ENCODE data around the gene SOCS1. TPM values are rescaled to one million over a fixed set of nuclear protein-coding genes. Genes with fewer than 3 reads are reported as not detected.

SOCS1 gene
- total RNA-seq, 4 donors from 2014 or later = 1.1 to 5.5 (median 3.1) TPM

GRCh38 chr16:11272921-11273720 is 17.1 kb upstream of the SOCS1 start, which contains the start of gene PRM3:
PRM3 (minus strand) TSS chr16:11273629; CDS start chr16:11273595, 34 bp downstream.
- in situ Hi-C loops (cut with MboI; ENCODE audit: low sequenced_read_pairs in 4 of 4) (no loop called here), intact Hi-C loops (cut with DNase I; ENCODE audit: low total_unique reads) (no loop called here)
- no peaks in the 10 kb centered on the region for H3K36me3 ChIP-seq
- H3K4me1 ChIP-seq = no peaks in the 10 kb centered on the region
- H3K4me3 ChIP-seq = no peak within 1 kb of the TSS
- H3K9me3 ChIP-seq = no peaks in the 10 kb centered on the region
- no peak for ATAC-seq
- H3K27ac ChIP-seq = no peak within 1 kb of the TSS
- TF ChIP-seq POLR2A (IDR thresholded peaks at IDR 0.05) (no peak), CTCF (IDR thresholded peaks at IDR 0.05 in 4 of 5, conservative IDR thresholded peaks at IDR 0.05 in 1 of 5) (no peak)
- no peak for DNase-seq
- no peaks in the 10 kb centered on the region for H3K27me3 ChIP-seq

DNA sequence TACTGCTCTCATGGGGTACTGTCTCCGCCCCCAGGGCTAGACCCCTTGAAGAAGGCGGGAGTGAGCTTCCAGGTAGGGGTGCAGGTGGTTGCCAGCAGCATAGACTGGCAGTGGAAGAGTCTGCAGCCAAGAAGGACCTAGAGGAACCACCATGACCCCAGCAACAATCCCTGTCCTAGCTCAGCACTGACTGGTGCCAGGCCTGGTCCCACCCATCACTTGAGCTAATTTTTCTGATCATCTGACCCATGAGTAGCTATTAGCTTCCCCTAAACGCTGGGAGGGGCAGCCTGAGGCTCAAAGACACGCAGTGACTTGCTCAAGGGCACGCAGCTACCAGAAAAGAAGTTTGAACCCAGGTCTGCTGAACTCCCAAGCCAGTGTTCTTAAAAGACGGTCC is 16.5 kb upstream of the SOCS1 start:
- ATAC-seq (no peak), DNase-seq (no peak)
- no peak overlapping the region for H3K4me3 ChIP-seq
- no peaks in the 10 kb centered on the region for H3K36me3 ChIP-seq
- no peaks in the 10 kb centered on the region for H3K27me3 ChIP-seq
- no peaks in the 10 kb centered on the region for H3K4me1 ChIP-seq
- TF ChIP-seq POLR2A (IDR thresholded peaks at IDR 0.05) (no peak), CTCF (IDR thresholded peaks at IDR 0.05 in 4 of 5, conservative IDR thresholded peaks at IDR 0.05 in 1 of 5) (no peak)
- in situ Hi-C loops (cut with MboI; ENCODE audit: low sequenced_read_pairs in 4 of 4) = no loop called here
- no peak overlapping the region for H3K27ac ChIP-seq
- no peaks in the 10 kb centered on the region for H3K9me3 ChIP-seq
- intact Hi-C loops (cut with DNase I; ENCODE audit: low total_unique reads) = no loop called here

DNA sequence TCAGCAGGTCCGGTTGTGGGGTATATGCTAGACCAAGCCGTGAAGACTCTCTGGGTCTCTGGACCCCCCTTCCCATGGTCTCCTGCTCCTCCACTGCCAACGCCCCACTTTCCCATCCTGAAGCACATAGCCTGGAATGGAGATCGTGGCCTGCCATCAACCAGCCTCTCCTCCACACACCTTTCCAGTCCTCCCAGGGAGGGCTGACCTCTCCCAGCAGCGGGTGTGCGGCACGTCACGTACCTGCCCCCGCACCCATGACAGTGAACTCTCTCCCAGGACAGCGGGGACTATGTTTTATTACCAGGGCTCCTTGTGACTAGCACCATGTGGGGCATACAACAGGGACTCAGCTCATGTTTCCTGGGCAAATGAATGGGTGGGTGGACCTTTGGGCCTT is 15.6 kb upstream of the SOCS1 start:
- Histone ChIP-seq H3K27me3 (no peaks in the 10 kb centered on the region), H3K27ac (no peak overlapping the region), H3K4me1 (no peaks in the 10 kb centered on the region), H3K36me3 (no peaks in the 10 kb centered on the region), H3K9me3 (no peaks in the 10 kb centered on the region), H3K4me3 (no peak overlapping the region)
- in situ Hi-C loops (cut with MboI; ENCODE audit: low sequenced_read_pairs in 4 of 4) (no loop called here), intact Hi-C loops (cut with DNase I; ENCODE audit: low total_unique reads) (no loop called here)
- ATAC-seq (no peak), DNase-seq (no peak)
- TF ChIP-seq CTCF (IDR thresholded peaks at IDR 0.05 in 4 of 5, conservative IDR thresholded peaks at IDR 0.05 in 1 of 5) = no peak
- TF ChIP-seq POLR2A (IDR thresholded peaks at IDR 0.05) = no peak

- Histone ChIP-seq H3K27me3 (no peaks in the 10 kb centered on the region), H3K27ac (no peak overlapping the region), H3K4me1 (no peaks in the 10 kb centered on the region), H3K36me3 (no peaks in the 10 kb centered on the region), H3K9me3 (no peaks in the 10 kb centered on the region), H3K4me3 (no peak overlapping the region)
- ATAC-seq (no peak), DNase-seq (no peak)
- TF ChIP-seq POLR2A (IDR thresholded peaks at IDR 0.05) (no peak), CTCF (IDR thresholded peaks at IDR 0.05 in 4 of 5, conservative IDR thresholded peaks at IDR 0.05 in 1 of 5) (no peak)
- in situ Hi-C loops (cut with MboI; ENCODE audit: low sequenced_read_pairs in 4 of 4) = no loop called here
- intact Hi-C loops (cut with DNase I; ENCODE audit: low total_unique reads) = no loop called here
These were observed 14.7 kb upstream of the SOCS1 start for GRCh38 chr16:11270602-11271162.
